GM10847 (cell line): ENCODE data around the gene FAM171A1.

Experiments used
- POLR2A ChIP-seq: IDR thresholded peaks from 2 replicates; pipeline ENCODE4 v1.6.1; 2011; ENCODE audit not compliant: insufficient read length; ENCODE audit errors: extremely low read depth

FAM171A1 gene

GRCh38 chr10:15197276-15197675, 173.8 kb downstream of the FAM171A1 start:
- TF ChIP-seq POLR2A = no peak

GRCh38 chr10:15196021-15196834, 174.9 kb downstream of the FAM171A1 start:
- no peak for TF ChIP-seq POLR2A

GRCh38 chr10:15189133-15189885, 181.8 kb downstream of the FAM171A1 start:
- TF ChIP-seq POLR2A = no peak

GRCh38 chr10:15188603-15189002, 182.5 kb downstream of the FAM171A1 start:
- TF ChIP-seq POLR2A = no peak

- TF ChIP-seq POLR2A = no peak
Measured at GRCh38 chr10:15183689-15184481, 187.2 kb downstream of the FAM171A1 start.

GRCh38 chr10:15182540-15183207, 188.4 kb downstream of the FAM171A1 start:
- no peak for TF ChIP-seq POLR2A

- TF ChIP-seq POLR2A = no peak
Measured at GRCh38 chr10:15181576-15182156, 189.4 kb downstream of the FAM171A1 start.

GRCh38 chr10:15180736-15181135, 190.4 kb downstream of the FAM171A1 start:
- no peak for TF ChIP-seq POLR2A

- TF ChIP-seq POLR2A = no peak
Measured at GRCh38 chr10:15176269-15176668, 194.8 kb downstream of the FAM171A1 start.

- TF ChIP-seq POLR2A = no peak
Measured at GRCh38 chr10:15175587-15175986, 195.5 kb downstream of the FAM171A1 start.

GRCh38 chr10:15172306-15172840, 198.7 kb downstream of the FAM171A1 start:
- no peak for TF ChIP-seq POLR2A

GRCh38 chr10:15169555-15170401, 201.3 kb downstream of the FAM171A1 start:
- TF ChIP-seq POLR2A = no peak

- TF ChIP-seq POLR2A = peak; percentile 36
Measured at GRCh38 chr10:15168786-15169554, 202.1 kb downstream of the FAM171A1 start.
